ENCODE data around the gene FOXD1. TPM values are rescaled to one million over a fixed set of nuclear protein-coding genes. Genes with fewer than 3 reads are reported as not detected.
A peak's percentile ranks its signal among the peaks of the same experiment; 100 is the strongest.
"Not testable (repeated sequence)": the region's sequence is repeated elsewhere in the genome, so short reads cannot be mapped to it uniquely, and the experiment has no call there.

Gene FOXD1
- total and polyA plus RNA-seq, 8 donors, result 0.06 to 0.14 (median 0.12) TPM; not detected in 5

DNA sequence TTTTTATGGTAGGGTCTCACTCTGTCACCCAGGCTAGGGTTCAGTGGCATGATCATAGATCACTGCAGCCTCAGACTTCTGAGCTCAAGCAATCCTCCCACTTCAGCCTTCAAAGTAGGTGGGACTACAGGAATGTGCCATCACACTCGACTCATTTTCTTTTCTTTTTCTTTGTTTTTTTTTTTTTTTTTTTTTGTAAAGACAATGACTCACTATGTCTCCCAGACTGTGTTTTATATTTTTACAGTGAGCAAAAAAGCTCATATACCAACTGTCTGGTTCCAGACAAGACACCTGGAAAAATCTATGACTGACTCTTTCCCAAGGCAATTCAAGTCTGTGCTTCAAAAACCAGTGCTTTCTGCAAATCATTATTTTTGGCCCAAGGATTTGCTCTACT is 10.8 kb upstream of the FOXD1 start:
- H3K27me3 ChIP-seq, result peaks cover 0 to 14% (median 4%) of the 10 kb centered on the region in 4 donors
- no peak for FAIRE-seq
- no peaks in the 10 kb centered on the region for H3K9me3 ChIP-seq
- H3K27ac ChIP-seq, result no peak overlapping the region
- WGBS, 2 donors, result 64 to 70% methylated on average over 1 of the region's 1 CpG
- H3K4me3 ChIP-seq, result no peak overlapping the region
- ATAC-seq, result no peak
- no peak for DNase-seq
- no peaks in the 10 kb centered on the region for H3K4me1 ChIP-seq
- TF ChIP-seq, protein P1, sequence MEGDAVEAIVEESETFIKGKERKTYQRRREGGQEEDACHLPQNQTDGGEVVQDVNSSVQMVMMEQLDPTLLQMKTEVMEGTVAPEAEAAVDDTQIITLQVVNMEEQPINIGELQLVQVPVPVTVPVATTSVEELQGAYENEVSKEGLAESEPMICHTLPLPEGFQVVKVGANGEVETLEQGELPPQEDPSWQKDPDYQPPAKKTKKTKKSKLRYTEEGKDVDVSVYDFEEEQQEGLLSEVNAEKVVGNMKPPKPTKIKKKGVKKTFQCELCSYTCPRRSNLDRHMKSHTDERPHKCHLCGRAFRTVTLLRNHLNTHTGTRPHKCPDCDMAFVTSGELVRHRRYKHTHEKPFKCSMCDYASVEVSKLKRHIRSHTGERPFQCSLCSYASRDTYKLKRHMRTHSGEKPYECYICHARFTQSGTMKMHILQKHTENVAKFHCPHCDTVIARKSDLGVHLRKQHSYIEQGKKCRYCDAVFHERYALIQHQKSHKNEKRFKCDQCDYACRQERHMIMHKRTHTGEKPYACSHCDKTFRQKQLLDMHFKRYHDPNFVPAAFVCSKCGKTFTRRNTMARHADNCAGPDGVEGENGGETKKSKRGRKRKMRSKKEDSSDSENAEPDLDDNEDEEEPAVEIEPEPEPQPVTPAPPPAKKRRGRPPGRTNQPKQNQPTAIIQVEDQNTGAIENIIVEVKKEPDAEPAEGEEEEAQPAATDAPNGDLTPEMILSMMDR (IDR thresholded peaks at IDR 0.05), result no peak
- H3K36me3 ChIP-seq, result no peaks in the 10 kb centered on the region
- intact Hi-C loops (cut with DNase I), result no loop called here

DNA sequence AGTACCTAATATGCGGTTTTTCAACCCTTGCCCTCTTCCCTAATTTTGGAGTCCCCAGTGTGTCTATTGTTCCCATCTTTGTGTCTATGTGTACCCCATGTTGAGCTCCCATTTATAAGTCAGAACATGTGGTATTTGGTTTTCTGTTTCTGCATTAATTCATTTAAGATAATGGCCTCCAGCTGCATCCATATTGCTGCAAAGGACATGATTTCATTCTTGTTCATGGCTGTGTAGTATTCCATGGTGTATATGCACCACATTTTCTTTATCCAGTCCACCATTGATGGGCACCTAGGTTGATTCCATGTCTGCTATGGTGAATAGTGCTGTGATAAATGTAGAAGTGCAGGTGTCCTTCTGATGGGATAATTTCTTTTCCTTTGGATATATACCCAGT is 7.9 kb upstream of the FOXD1 start:
- 63 to 74% methylated on average over 1 of the region's 1 CpG for WGBS, 2 donors
- peaks cover 0 to 28% (median 12%) of the 10 kb centered on the region in 4 donors for H3K27me3 ChIP-seq

DNA sequence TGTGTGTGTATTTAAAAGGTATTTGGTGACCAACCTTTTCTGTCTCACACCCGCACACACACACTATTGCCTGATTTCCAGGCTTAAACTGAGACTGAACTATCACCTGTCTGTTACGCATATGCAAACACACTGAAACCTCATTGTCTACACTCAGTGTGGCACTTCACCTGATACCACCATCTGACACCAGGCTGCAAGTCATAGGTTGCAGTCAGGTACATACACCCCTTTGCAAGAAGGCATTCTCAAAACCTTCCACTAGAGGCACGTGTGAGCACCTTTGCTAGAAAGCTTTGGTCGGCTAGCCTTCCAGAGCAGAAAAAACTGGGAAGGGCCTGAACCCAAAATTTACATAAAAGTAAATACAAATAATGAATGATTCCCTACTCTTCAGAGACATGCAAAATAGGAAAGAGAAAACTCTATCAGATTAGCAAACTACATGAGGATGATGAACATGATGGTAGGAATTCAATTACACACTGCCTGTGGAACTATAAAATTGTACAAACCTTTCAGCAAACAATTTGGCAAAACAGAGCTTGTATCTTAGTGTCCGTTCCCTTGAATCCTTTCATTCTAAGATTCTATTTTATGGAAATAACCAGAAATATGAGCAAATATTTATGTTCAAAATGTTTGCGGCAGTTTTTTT is 5.9 kb upstream of the FOXD1 start:
- H3K9me3 ChIP-seq, result no peaks in the 10 kb centered on the region
- TF ChIP-seq, protein P1 (IDR thresholded peaks at IDR 0.05), result peak; percentile 49 to 82 (median 71)
- peak; percentile 76 to 88 (median 81) for ATAC-seq
- intact Hi-C loops (cut with DNase I), result loop anchor here in 2 of 3 donors (5.0 kb wide), 1 partner anchor 237 kb away; no protein-coding TSS in a partner anchor
- peaks cover 0 to 46% (median 17%) of the 10 kb centered on the region in 4 donors for H3K27me3 ChIP-seq
- DNase-seq, result peak in 2 of 6 donors; percentile 43 to 67
- no peak for FAIRE-seq
- no peak overlapping the region for H3K4me3 ChIP-seq
- 38% methylated on average over 6 of the region's 6 CpGs for WGBS, 2 donors
- H3K36me3 ChIP-seq, result no peaks in the 10 kb centered on the region
- H3K4me1 ChIP-seq, result peaks cover 0 to 6% (median 0%) of the 10 kb centered on the region in 3 donors
- no peak overlapping the region for H3K27ac ChIP-seq

More for the DNA sequence above, 7.9 kb upstream of the FOXD1 start:
- ATAC-seq; H3K4me1 ChIP-seq; H3K9me3 ChIP-seq; FAIRE-seq; H3K27ac ChIP-seq; H3K4me3 ChIP-seq; intact Hi-C loops (cut with DNase I); H3K36me3 ChIP-seq; DNase-seq: not testable (repeated sequence)

DNA sequence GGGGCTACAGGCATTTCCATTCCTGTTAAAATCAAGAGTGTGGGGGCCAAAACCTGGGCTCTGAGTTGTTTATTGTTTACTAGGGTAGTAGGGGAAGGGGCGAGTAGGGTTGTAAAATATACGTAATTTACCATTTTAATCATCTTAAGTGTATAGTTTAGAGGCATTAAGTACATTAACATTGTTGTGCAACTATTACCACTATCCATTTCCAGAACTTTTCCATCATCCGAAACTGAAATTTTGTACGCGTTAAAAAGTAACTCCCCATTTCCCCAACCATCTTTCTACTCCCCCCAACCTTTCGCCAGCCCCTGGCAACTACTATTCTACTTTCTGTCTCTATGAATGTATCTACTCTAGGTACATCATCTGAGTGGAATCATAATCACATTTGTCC is 3.6 kb upstream of the FOXD1 start:
- Histone ChIP-seq H3K4me3 (no peak overlapping the region), H3K36me3 (no peaks in the 10 kb centered on the region), H3K9me3 (no peaks in the 10 kb centered on the region), H3K27me3 (peaks cover 6 to 57% (median 25%) of the 10 kb centered on the region in 4 donors), H3K4me1 (peaks cover 0 to 6% (median 4%) of the 10 kb centered on the region in 3 donors), H3K27ac (no peak overlapping the region)
- TF ChIP-seq, protein P1 (IDR thresholded peaks at IDR 0.05), result no peak
- intact Hi-C loops (cut with DNase I), result loop anchor here in 2 of 3 donors (5.0 kb wide), 1 partner anchor 235 kb away; no protein-coding TSS in a partner anchor
- ATAC-seq, result no peak
- DNase-seq, result no peak
- WGBS, 2 donors, result 50 to 54% methylated on average over 6 of the region's 6 CpGs
- FAIRE-seq, result no peak

DNA sequence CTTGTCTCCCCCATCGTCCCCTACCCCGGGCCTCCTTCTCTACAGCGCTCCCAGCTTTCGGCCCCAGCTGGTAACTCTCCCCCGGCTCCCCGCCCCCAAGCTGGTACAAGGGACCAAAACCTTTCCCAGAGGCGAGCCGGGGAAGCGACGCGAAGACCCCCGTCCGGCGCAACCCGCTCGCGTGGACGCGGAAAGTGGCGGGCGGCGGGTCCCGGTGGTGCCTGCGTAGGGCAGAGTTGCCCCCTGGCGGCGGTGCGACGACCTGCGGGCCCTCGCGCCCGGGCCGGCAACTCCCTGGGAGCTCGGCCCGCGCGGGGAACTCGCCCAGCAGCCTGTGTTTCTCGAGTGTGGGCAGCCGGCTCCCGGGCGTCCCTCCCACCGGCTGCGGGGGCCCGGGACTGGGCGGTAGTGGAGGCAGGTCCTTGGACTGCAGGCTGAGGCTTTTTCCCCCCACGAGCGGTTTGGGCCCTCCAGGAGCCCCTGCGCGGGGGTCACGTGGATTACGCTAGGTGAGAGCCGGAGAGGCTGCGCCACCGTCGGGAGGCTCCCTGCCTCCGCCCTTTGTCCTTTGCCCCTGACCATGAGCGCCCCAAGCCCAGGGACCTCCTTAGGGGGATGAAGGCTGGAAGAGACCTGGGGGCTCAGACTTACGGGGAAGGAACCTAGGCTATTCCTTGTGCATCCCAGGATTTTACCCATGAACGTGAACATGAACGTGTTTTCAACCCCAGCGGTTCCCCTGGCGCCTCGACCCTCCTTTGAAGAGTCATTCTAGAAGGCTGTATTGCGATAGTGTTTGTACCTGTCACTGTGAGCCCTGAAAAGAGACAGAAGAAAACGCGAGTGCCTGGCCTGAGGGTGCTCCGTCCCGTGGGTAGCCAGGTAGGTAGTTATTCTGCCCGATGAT is 2.9 kb upstream of the FOXD1 start:
- intact Hi-C loops (cut with DNase I), result loop anchor here in 2 of 3 donors (5.0 kb wide), 1 partner anchor 234 kb away; no protein-coding TSS in a partner anchor
- Histone ChIP-seq H3K36me3 (no peaks in the 10 kb centered on the region), H3K9me3 (no peaks in the 10 kb centered on the region), H3K4me1 (peaks cover 0 to 6% (median 4%) of the 10 kb centered on the region in 3 donors), H3K4me3 (peak overlapping the region in 2 of 4 donors; percentile 5 to 24), H3K27ac (no peak overlapping the region), H3K27me3 (peaks cover 9 to 57% (median 28%) of the 10 kb centered on the region in 4 donors)
- ATAC-seq, result peak; percentile 79 to 89 (median 88)
- TF ChIP-seq, protein P1 (IDR thresholded peaks at IDR 0.05), result peak; percentile 79 to 94 (median 86)
- FAIRE-seq, result no peak
- peak; percentile 32 to 92 (median 70) for DNase-seq
- WGBS, 2 donors, result 5% methylated on average over 63 to 70 of the region's 70 CpGs

All from pancreas (tissue), 10 donors.